H9 (cell line): ENCODE measurements around the gene CYFIP1. TPM values are rescaled to one million over a fixed set of nuclear protein-coding genes. Genes with fewer than 3 reads are reported as not detected.

ENCODE experiments used
- DNase-seq: peaks from one replicate; pipeline ENCODE4 v3.0.0-alpha.2; 2017
- H2AFZ ChIP-seq: one replicate; pipeline ENCODE4 v1.6.1; 2013; ENCODE audit warnings: mild to moderate bottlenecking, low read length, control low read depth, moderate library complexity
- H2AK5ac ChIP-seq: 2 replicates; pipeline ENCODE4 v1.6.1; 2013; ENCODE audit warnings: low read length, control low read depth, mixed read lengths; ENCODE audit not compliant: insufficient read length
- H2BK120ac ChIP-seq: one replicate; pipeline ENCODE4 v1.6.1; 2013; ENCODE audit warnings: low read depth, mild to moderate bottlenecking, low read length, control low read depth, inconsistent platforms; ENCODE audit not compliant: poor library complexity, severe bottlenecking
- H2BK12ac ChIP-seq: 2 replicates; pipeline ENCODE4 v1.6.1; 2013; ENCODE audit warnings: low read length, control low read depth, mixed read lengths, low read depth; ENCODE audit not compliant: insufficient read length
- H2BK15ac ChIP-seq: 2 replicates; pipeline ENCODE4 v1.6.1; 2013; ENCODE audit warnings: low read depth, low read length, control low read depth
- H2BK20ac ChIP-seq: one replicate; pipeline ENCODE4 v1.6.1; 2013; ENCODE audit warnings: low read depth, mild to moderate bottlenecking, low read length, control low read depth, inconsistent platforms; ENCODE audit not compliant: poor library complexity, severe bottlenecking
- H2BK5ac ChIP-seq: 2 replicates; pipeline ENCODE4 v1.6.1; 2013; ENCODE audit warnings: low read length, control low read depth, mixed read lengths; ENCODE audit not compliant: insufficient read length
- H3K14ac ChIP-seq: 2 replicates; pipeline ENCODE4 v1.6.1; 2013; ENCODE audit warnings: low read length, control low read depth; ENCODE audit not compliant: insufficient read depth
- H3K18ac ChIP-seq: 2 replicates; pipeline ENCODE4 v1.6.1; 2013; ENCODE audit warnings: low read depth, mild to moderate bottlenecking, mixed read lengths, low read length, control low read depth; ENCODE audit not compliant: insufficient read length
- H3K23ac ChIP-seq: 2 replicates; pipeline ENCODE4 v1.6.1; 2013; ENCODE audit warnings: low read length, control low read depth, mixed read lengths, low read depth; ENCODE audit not compliant: insufficient read length
- H3K23me2 ChIP-seq: 2 replicates; pipeline ENCODE4 v1.6.1; 2013; ENCODE audit warnings: low read depth, mild to moderate bottlenecking, mixed read lengths, low read length, control low read depth; ENCODE audit not compliant: insufficient read length, poor library complexity, severe bottlenecking
- H3K27ac ChIP-seq: 2 replicates; pipeline ENCODE4 v1.5.1; 2013; ENCODE audit warnings: low read length, control low read depth, mixed read lengths, low read depth; ENCODE audit not compliant: insufficient read length
- H3K27me3 ChIP-seq: 2 replicates; pipeline ENCODE4 v1.6.1; 2013; ENCODE audit warnings: low read length, control low read depth, inconsistent platforms; ENCODE audit not compliant: insufficient read depth
- H3K4ac ChIP-seq: 2 replicates; pipeline ENCODE4 v1.6.1; 2013; ENCODE audit warnings: low read depth, mild to moderate bottlenecking, control low read depth, inconsistent platforms, low read length, moderate library complexity
- H3K4me1 ChIP-seq: 2 replicates; pipeline ENCODE4 v1.6.1; 2013; ENCODE audit warnings: low read length, control low read depth, inconsistent platforms; ENCODE audit not compliant: insufficient read depth
- H3K4me2 ChIP-seq: 2 replicates; pipeline ENCODE4 v1.6.1; 2013; ENCODE audit warnings: low read length, control low read depth, mixed read lengths; ENCODE audit not compliant: insufficient read length, insufficient read depth
- H3K56ac ChIP-seq: 2 replicates; pipeline ENCODE4 v1.6.1; 2013; ENCODE audit warnings: low read depth, mild to moderate bottlenecking, mixed read lengths, low read length, control low read depth; ENCODE audit not compliant: insufficient read length
- H3K79me1 ChIP-seq: 2 replicates; pipeline ENCODE4 v1.6.1; 2013; ENCODE audit warnings: low read depth, mild to moderate bottlenecking, moderate library complexity, low read length, control low read depth, inconsistent platforms; ENCODE audit not compliant: insufficient read depth, poor library complexity, severe bottlenecking
- H3K79me2 ChIP-seq: 2 replicates; pipeline ENCODE4 v1.6.1; 2013; ENCODE audit warnings: low read length, control low read depth, inconsistent platforms; ENCODE audit not compliant: insufficient read depth
- H3K9ac ChIP-seq: 2 replicates; pipeline ENCODE4 v1.6.1; 2013; ENCODE audit warnings: low read length, control low read depth, mixed read lengths; ENCODE audit not compliant: insufficient read length; ENCODE audit errors: extremely low read depth
- H3K9me3 ChIP-seq: one replicate; pipeline ENCODE4 v1.6.1; 2013; ENCODE audit warnings: low read depth, low read length, inconsistent platforms; ENCODE audit not compliant: control insufficient read depth
- H3T11ph ChIP-seq: one replicate; pipeline ENCODE4 v1.6.1; 2013; ENCODE audit warnings: mild to moderate bottlenecking, low read length, control low read depth, inconsistent platforms
- H4K20me1 ChIP-seq: one replicate; pipeline ENCODE4 v1.6.1; 2013; ENCODE audit not compliant: control insufficient read depth, insufficient read length, insufficient read depth
- H4K5ac ChIP-seq: 2 replicates; pipeline ENCODE4 v1.6.1; 2013; ENCODE audit warnings: low read depth, mild to moderate bottlenecking, mixed read lengths, low read length, control low read depth; ENCODE audit not compliant: insufficient read length
- H4K8ac ChIP-seq: replicated peaks from 2 replicates; pipeline ENCODE4 v1.6.1; 2013; ENCODE audit warnings: low read length, control low read depth, mixed read lengths, low read depth; ENCODE audit not compliant: insufficient read length
- H4K91ac ChIP-seq: 2 replicates; pipeline ENCODE4 v1.6.1; 2013; ENCODE audit warnings: low read depth, mild to moderate bottlenecking, moderate library complexity, mixed read lengths, low read length, control low read depth; ENCODE audit not compliant: insufficient read length
- H3K27ac Mint-ChIP-seq, 3 experiments: 2 replicates in 2 of 3; 3 replicates in 1 of 3; pipeline ENCODE4 v1.8.0; 2020 to 2021; ENCODE audit warnings: mixed read lengths in 3 of 3, mild to moderate bottlenecking in 1 of 3, moderate library complexity in 1 of 3
- H3K27me3 Mint-ChIP-seq: 2 replicates; pipeline ENCODE4 v1.8.0; 2021; ENCODE audit warnings: low read depth, mild to moderate bottlenecking, moderate library complexity, mixed read lengths
- H3K36me3 Mint-ChIP-seq, 3 experiments: 2 replicates in 2 of 3; 3 replicates in 1 of 3; pipeline ENCODE4 v1.8.0; 2020 to 2021; ENCODE audit warnings: low read depth in 3 of 3, mixed read lengths in 3 of 3; ENCODE audit not compliant: insufficient read depth in 1 of 3
- H3K4me1 Mint-ChIP-seq, 2 experiments: 2 replicates each; pipeline ENCODE4 v1.8.0; 2020; ENCODE audit warnings: mixed read lengths in 2 of 2
- H3K4me3 Mint-ChIP-seq, 2 experiments: 2 replicates in 1 of 2; 3 replicates in 1 of 2; pipeline ENCODE4 v1.8.0; 2020 to 2021; ENCODE audit warnings: mild to moderate bottlenecking in 2 of 2, mixed read lengths in 2 of 2, moderate library complexity in 1 of 2
- H3K9me3 Mint-ChIP-seq, 2 experiments: 2 replicates in 1 of 2; 3 replicates in 1 of 2; pipeline ENCODE4 v1.8.0; 2020; ENCODE audit warnings: mild to moderate bottlenecking in 2 of 2, mixed read lengths in 2 of 2, moderate library complexity in 1 of 2
- WGBS: extraction: QIAGEN DNeasy Blood & Tissue Kit; methylation state at CpG from one replicate; pipeline ENCODE4 v1.1.7; 2013; ENCODE audit warnings: missing lambda C conversion rate, low lambda C conversion rate, mixed read lengths; ENCODE audit not compliant: insufficient read length; ENCODE audit errors: extremely low coverage; 5-methylcytosine and 5-hydroxymethylcytosine counted together
- total RNA-seq: library from RNA; stranded (reverse); gene quantifications from 2 replicates; pipeline ENCODE4 v1.2.1, GENCODE V29; 2021
- TF ChIP-seq, protein P1 (sequence below): fragments of 200-600 bp; sonication (generic); conservative IDR thresholded peaks from 3 replicates; pipeline ENCODE4 v1.8.0; 2021; ENCODE audit warnings: antibody characterized with exemption, mild to moderate bottlenecking

Gene CYFIP1
- total RNA-seq, 1 experiment from 2014 or later, result 71.2 TPM

DNA sequence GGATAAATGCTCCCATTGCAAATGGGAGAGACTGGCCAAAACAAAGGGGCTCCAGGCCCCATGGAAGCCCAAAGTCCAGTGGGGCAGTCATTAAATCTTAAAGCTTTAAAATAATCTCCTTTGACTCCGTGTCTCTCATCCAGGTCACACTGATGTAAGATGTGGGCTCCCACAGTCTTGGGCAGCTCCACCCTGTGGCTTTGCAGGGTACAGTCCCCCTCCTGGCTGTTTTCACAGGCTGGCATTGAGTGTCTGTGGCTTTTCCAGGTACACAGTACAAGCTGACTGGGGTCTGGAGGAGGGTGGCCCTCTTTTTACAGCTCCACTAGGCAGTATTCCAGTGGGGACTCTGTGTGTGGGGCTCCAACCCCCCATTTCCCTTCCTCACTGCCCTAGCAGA, 95.8 kb downstream of the CYFIP1 start:
- no peak overlapping the region for H2BK120ac ChIP-seq
- H2BK5ac ChIP-seq, result no peak overlapping the region
- H3K4ac ChIP-seq, result no peak overlapping the region
- H4K8ac ChIP-seq, result no peak overlapping the region
- DNase-seq, result no peak
- no peaks in the 10 kb centered on the region for H3K79me2 ChIP-seq
- no peak overlapping the region for H3K56ac ChIP-seq
- H2AK5ac ChIP-seq, result no peak overlapping the region
- H4K91ac ChIP-seq, result no peak overlapping the region
- no peak overlapping the region for H3K23ac ChIP-seq
- H3K9ac ChIP-seq, result no peak overlapping the region
- H3K4me1 ChIP-seq, result no peaks in the 10 kb centered on the region; the same call in 1 of the 2 replicates
- H2BK20ac ChIP-seq, result no peak overlapping the region
- no peak overlapping the region for H2AFZ ChIP-seq
- Mint-ChIP-seq H3K9me3 (no peaks in the 10 kb centered on the region), H3K4me3 (no peak overlapping the region), H3K27me3 (no peaks in the 10 kb centered on the region), H3K4me1 (peaks cover 4% of the 10 kb centered on the region in 2 experiments), H3K36me3 (peaks cover 18 to 35% (median 31%) of the 10 kb centered on the region in 3 experiments), H3K27ac (no peak overlapping the region; a peak in 3 of 7 replicates)
- H2BK15ac ChIP-seq, result no peak overlapping the region
- H3K23me2 ChIP-seq, result no peaks in the 10 kb centered on the region
- no peaks in the 10 kb centered on the region for H3K27me3 ChIP-seq
- no peaks in the 10 kb centered on the region for H3K79me1 ChIP-seq
- no peaks in the 10 kb centered on the region for H3K9me3 ChIP-seq
- H3K27ac ChIP-seq, result no peak overlapping the region
- no peak overlapping the region for H3K4me2 ChIP-seq
- no peak overlapping the region for H3K14ac ChIP-seq
- H3K18ac ChIP-seq, result no peak overlapping the region
- no peak overlapping the region for H4K5ac ChIP-seq
- TF ChIP-seq, protein P1, sequence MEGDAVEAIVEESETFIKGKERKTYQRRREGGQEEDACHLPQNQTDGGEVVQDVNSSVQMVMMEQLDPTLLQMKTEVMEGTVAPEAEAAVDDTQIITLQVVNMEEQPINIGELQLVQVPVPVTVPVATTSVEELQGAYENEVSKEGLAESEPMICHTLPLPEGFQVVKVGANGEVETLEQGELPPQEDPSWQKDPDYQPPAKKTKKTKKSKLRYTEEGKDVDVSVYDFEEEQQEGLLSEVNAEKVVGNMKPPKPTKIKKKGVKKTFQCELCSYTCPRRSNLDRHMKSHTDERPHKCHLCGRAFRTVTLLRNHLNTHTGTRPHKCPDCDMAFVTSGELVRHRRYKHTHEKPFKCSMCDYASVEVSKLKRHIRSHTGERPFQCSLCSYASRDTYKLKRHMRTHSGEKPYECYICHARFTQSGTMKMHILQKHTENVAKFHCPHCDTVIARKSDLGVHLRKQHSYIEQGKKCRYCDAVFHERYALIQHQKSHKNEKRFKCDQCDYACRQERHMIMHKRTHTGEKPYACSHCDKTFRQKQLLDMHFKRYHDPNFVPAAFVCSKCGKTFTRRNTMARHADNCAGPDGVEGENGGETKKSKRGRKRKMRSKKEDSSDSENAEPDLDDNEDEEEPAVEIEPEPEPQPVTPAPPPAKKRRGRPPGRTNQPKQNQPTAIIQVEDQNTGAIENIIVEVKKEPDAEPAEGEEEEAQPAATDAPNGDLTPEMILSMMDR, result peak; percentile 58
- WGBS, result no CpG with 5 or more reads among the region's 1 CpG
- H4K20me1 ChIP-seq, result no peaks in the 10 kb centered on the region
- no peak overlapping the region for H3T11ph ChIP-seq
- no peak overlapping the region for H2BK12ac ChIP-seq
